GM08714 (cell line): Measurements from ENCODE around the gene FOXP3.
A peak's percentile ranks its signal among the peaks of the same experiment; 100 is the strongest.

Experiments
- H3K4me3 ChIP-seq: fragments of 200-500 bp; sonication (Bioruptor generic); 2 replicates; pipeline ENCODE4 v1.5.1; 2014; ENCODE audit warnings: mild to moderate bottlenecking, low read length, inconsistent platforms
- ZNF274 ChIP-seq: IDR thresholded peaks from 2 replicates; pipeline ENCODE4 v1.6.1; 2012; ENCODE audit warnings: mild to moderate bottlenecking, low read depth, low read length

FOXP3 gene

DNA sequence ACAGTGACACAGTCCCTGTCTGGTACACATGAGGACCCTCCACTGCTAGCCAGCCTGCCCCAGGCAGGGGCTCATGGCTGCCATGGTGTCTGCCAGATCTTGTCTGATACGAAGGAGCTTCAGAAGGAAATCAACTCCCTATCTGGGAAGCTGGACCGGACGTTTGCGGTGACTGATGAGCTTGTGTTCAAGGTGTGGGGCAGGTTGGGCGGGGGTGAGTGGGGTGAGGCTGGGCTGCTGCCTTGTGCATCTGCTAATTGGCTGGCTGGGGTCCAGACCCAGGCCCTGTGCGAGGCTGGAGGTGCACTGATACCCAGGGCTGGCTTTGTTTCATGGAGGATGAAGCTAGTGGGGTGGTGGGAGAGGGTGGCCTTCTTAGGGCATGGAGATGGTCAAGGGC lies 15.4 kb downstream of the FOXP3 start:
- no peak for TF ChIP-seq ZNF274

DNA sequence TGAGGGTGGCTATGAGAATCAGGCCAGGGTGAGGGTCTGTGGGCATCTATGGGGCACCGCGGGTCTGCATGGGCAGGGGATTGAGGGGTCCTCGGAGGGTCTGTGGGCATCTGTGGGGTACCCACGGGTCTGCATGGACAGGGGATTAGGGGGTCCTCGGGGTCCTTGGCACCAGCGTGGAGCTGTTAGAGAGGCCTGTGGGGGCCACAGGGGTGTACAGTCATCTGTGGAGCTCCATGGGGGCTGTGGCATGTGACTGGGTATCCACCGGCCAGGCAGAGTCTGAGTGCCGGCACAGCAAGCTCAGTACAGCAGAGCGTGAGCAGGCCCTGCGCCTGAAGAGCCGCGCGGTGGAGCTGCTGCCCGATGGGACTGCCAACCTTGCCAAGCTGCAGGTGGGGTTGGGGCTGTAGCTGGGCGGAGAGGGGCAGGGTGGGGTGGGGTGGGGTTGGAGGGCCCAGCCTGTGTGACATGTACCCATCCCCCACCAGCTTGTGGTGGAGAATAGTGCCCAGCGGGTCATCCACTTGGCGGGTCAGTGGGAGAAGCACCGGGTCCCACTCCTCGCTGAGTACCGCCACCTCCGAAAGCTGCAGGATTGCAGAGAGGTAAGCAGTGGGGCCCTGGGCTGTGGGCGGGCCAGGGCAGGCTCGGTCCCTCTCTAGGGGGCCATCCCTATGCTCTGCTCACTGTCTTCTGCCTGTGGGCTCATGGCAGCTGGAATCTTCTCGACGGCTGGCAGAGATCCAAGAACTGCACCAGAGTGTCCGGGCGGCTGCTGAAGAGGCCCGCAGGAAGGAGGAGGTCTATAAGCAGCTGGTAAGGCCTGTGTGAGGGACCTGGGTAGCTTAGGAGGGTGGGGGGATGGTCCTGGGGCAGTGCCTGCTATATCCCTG lies 16.3 kb downstream of the FOXP3 start:
- TF ChIP-seq ZNF274, result no peak
- no peak overlapping the region for H3K4me3 ChIP-seq

More for the DNA sequence above, 15.4 kb downstream of the FOXP3 start:
- H3K4me3 ChIP-seq, result no peak overlapping the region

DNA sequence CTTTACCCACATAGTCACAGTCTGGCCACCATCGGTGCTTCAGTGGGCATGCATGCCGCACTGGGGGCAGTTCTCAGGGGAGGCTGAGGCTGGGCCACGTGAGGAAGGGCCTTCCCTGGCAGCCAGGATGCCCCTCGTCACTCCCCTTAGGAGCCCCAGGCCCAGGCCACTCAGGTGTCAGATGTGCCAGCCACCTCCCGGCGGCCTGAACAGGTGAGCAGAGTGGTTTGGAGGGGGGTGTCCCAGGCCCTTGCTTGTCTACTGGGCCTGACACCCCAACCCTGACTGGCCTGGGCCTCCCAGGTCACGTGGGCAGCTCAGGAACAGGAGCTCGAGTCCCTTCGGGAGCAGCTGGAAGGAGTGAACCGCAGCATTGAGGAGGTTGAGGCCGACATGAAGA lies 17.2 kb downstream of the FOXP3 start:
- no peak overlapping the region for H3K4me3 ChIP-seq
- no peak for TF ChIP-seq ZNF274

DNA sequence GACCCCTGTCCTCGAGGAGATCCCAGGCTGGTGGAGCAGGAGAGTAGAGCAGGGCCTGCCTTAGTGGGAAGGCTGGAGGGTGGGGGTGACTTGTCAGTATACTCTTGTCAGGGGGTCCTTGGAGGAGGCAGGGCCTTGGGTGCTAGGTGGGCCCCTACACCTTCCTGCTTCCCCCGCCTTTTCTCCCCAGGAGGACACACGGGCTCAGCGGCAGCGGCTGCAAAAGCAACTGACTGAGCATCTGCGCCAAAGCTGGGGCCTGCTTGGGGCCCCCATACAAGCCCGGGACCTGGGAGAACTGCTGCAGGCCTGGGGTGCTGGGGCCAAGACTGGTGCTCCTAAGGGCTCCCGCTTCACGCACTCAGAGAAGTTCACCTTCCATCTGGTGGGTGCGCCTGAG lies 18.0 kb downstream of the FOXP3 start:
- no peak for TF ChIP-seq ZNF274
- no peak overlapping the region for H3K4me3 ChIP-seq

DNA sequence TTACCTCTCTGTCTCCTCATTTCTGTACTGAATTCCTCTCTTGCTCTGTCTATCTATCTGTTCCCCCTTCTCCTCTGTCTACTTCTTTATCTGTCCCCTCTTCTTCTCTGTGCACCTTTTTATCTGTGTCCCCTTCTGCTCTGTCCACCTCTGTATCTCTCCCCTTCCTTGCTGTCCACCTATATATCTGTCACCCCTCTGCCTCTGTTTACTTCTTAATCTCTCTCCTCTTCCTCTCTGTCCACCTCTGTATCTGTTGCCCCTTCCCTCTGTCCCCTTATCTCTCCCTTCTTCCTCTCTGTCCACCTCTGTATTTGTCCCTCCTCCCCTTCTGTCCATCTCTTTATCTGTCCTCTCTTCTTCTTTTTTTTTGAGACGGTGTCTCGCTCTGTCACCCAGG lies 20.3 kb downstream of the FOXP3 start:
- no peak overlapping the region for H3K4me3 ChIP-seq
- TF ChIP-seq ZNF274, result no peak

DNA sequence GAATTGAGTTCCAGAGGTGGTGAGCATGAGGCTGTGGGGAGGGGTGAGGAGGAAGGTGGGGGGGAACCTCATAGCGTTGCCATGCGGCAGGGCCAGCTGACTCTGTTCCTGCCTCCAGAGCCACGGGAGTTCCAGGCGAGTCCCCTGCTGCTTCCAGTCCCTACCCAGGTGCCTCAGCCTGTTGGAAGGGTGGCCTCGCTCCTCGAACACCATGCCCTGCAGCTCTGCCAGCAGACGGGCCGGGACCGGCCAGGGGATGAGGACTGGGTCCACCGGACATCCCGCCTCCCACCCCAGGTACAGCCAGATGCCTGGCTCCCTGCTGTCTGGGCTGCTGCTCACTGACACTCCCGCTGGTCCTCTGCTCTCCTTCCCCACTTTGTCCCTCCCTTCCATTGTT lies 21.3 kb downstream of the FOXP3 start:
- H3K4me3 ChIP-seq, result no peak overlapping the region
- TF ChIP-seq ZNF274, result no peak

DNA sequence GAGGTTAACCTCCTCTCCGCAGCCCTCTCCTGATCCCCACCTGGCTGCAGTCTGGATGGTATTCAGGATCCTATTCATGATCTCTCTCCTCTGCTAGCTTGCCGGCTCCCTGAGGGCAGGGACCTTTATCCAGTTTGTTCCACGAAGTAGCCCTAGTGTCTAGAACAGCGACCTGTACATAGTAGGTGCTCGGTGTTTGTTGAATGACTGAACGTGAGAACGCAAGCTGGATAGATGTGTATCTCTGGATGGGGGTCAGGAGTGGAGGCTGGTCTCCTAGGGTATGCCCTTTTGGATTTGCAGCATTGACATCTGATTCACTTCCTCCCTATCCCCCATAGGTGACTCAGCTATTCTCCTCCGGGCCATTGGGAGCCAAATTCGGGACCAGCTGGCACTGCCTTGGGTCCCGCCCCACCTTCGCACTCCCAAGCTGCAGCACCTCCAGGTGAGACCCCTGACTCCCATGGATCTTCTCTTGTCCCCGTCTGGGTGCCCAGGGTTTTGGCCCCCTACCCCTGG lies 21.9 kb downstream of the FOXP3 start:
- H3K4me3 ChIP-seq, result no peak overlapping the region
- no peak for TF ChIP-seq ZNF274

DNA sequence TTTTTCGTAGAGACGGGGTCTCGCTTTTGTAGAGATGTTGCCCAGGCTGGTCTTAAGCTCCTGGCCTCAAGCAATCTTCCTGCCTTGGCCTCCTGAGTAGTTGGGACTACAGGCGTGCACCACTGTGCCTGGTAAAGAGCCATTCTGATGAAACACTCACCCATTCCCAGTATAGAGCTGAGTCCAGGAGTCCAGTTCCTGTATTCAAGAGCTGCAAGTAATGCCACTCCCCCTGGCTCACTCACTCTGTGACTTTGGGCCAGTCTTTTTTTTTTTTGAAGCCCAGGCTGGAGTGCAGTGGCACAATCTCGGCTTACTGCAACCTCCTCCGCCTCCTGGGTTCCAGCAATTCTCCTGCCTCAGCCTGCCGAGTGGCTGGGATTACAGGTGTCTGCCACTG lies 25.8 kb downstream of the FOXP3 start:
- no peak overlapping the region for H3K4me3 ChIP-seq
- no peak for TF ChIP-seq ZNF274

DNA sequence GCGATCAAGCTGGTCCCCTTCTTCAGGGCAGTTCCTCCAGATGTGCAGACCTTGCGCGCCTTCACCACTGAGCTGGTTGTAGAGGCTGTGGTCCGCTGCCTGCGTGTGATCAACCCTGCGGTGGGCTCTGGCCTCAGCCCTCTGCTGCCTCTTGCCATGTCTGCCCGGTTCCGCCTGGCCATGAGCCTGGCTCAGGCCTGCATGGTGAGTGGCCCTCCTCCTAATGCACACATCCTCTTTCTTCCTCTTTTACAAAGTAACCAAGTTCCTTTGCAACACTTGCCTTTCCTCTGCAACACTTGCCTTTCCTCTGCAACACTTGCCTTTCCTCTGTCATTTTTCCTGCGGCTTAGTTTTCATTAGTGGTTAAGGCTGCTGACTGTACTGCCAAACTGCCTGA lies 27.4 kb downstream of the FOXP3 start:
- TF ChIP-seq ZNF274, result no peak
- no peak overlapping the region for H3K4me3 ChIP-seq

DNA sequence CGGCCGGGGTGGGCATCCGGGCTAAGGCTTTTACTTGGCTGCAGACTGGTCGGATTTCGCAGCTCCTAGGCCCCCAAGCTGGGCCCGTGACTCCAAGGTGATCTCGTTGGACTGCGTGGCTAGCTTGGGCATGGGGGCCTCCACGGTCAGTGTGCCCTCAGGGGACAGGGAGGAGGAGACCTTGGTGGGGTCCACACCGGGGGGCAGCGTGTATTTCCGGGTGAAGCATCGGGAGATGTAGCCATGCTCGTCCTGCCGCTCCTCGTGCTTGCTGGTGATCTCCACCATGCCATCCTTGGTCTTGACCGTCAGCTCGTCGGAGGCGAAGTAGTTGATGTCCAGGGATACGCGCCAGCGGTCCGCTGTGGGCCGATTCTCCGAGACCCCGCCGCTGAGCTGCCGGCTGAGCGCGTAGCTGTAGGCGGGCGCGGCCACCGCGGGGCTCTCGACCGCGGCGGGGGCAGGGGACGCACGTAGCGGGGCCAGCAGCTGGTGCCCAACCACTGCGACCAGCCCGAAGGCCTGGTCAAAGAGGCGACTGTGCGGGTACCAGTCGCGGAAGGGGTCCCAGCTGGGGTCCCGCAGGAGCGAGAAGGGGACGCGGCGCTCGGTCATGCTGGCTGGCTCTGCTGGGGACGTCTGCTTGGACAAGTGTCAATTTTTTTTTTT lies 30.5 kb downstream of the FOXP3 start:
- no peak for TF ChIP-seq ZNF274
- no peak overlapping the region for H3K4me3 ChIP-seq

DNA sequence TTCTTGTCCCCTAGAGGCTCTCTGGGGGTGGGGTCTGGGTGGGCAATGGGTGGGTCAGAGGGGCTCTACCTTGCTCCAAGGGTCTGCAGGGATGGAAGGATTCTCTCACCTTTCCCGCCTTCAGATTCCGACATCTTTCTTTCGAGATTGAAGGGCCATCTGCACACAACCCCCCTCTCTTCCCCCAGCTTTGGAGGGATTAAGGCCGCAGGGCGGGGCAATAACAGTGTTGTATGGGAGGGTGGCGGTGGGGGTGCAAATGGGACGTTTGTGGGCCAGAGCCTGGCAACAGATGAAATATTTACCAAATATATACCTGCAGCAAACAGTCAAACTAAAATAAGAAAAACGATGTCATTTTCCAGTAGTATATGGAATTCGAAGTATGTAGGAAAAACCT lies 31.3 kb downstream of the FOXP3 start, which contains the start of gene CACNA1F:
Gene CACNA1F, minus strand, starts transcription at position 165 of the 400 bp plus-strand sequence. Its CDS starts 31 bp downstream, at position 134.
- no peak for TF ChIP-seq ZNF274
- no peak within 1 kb of the TSS for H3K4me3 ChIP-seq

DNA sequence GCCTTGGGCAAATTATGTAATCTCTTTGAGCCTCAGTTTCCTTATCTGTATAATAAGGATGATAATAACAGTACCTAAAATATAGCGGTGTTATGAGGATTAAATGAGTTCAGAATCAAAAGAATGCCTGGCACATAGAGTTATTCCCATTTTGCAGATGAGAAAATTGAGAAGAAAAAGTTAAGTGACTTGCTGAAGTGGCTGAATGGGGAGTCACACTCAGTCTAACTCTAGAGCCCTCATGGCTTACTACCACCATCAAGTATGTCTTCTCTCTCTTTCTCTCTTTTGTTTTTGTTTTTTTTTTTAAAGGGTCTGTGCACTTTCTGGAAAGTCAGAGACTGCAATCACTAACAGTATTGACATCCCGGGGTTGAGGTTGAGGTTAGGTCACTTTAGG lies 32.0 kb downstream of the FOXP3 start:
- TF ChIP-seq ZNF274, result no peak
- H3K4me3 ChIP-seq, result no peak overlapping the region

DNA sequence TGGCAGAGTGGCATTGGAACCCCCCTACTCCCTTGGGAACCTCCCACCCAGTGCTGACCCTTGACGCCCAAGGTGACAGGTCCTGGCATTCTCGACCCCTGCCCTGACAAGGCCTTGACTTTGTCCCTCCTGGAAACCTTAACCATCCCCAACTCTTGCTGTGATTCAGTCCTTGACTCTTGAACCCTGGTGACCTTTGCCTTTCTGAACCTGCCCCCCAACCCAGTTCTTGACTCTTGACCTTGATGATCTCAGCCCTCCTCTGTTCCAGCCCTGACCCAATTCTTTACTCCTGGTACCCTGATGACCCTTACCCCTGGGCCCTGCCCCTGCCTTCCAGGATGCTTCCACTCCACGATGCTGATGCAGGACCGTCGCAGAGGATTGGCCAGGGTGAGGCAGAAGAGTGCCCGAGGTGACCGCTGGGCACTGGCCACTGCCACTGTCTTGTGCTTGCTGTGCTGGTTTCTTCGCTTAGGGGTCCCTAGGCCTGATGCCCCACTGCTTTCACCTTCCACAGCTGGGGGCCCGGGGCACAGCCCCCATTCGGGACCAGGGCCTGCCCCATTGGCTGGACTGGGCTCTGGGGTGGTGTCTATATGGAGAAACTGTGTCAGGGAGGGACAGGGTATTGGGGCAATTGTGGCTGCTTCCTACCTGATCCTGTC lies 33.0 kb downstream of the FOXP3 start:
- no peak for TF ChIP-seq ZNF274
- H3K4me3 ChIP-seq, result no peak overlapping the region

DNA sequence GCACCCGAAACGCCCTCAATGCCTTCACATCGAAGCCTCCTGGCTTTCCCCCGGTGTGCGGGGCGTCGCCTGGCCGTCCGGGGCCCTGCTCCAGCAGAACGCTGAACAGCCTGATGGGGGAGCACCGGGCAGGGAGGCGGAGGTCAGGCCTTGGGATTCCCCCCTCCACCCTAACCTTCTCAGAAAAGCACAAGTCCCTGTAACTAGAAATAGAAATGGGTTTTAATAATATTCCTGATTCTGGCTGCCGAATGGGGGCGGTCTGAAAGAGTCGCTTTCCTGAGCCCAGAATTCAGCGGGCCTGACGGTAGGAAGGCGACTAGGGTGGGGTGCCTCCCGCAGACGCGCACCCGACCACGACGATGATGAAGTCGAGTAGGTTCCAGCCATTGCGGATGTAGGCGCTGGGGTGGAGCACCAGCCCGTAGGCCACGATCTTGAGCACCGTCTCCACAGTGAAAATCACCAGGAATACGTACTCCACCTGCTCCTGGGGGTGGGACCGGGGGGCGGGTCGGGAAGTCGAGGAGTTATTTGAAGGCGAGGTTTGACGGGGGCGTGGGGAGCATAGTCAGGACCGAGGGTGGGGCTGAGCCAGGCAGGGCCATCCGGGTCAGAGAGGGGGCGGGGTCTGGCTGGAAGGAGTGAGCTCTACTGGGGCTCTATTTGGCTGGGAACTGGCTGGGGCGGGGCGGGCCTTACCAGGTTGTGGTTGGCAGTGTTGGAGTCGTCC lies 33.8 kb downstream of the FOXP3 start:
- peak overlapping the region; percentile 9; the same call in 1 of the 2 replicates for H3K4me3 ChIP-seq
- no peak for TF ChIP-seq ZNF274
